Right lung (tissue), 5 donors: ENCODE results near the gene RUBCN. TPM values are rescaled to one million over a fixed set of nuclear protein-coding genes. Genes with fewer than 3 reads are reported as not detected.
"Not testable (repeated sequence)": the region's sequence is repeated elsewhere in the genome, so short reads cannot be mapped to it uniquely, and the experiment has no call there.

ENCODE experiments used
- DNase-seq, 2 donors: peaks; one replicate each; pipeline ENCODE4 v3.0.0-alpha.2; 2013
- polyA plus RNA-seq, 5 donors: library from polyadenylated mRNA; unstranded; fragments of 120-200 nt; gene quantifications; one replicate each; pipeline versions ENCODE4 v1.2.1 to v1.2.3, GENCODE V29; 2013; ENCODE audit warnings: inconsistent platforms in 1 of 5, low replicate concordance in 1 of 5; ENCODE audit not compliant: insufficient read length in 5 of 5, insufficient read depth in 1 of 5

The RUBCN gene
- polyA plus RNA-seq, 5 donors, result 11.8 to 14.3 (median 13.4) TPM

DNA sequence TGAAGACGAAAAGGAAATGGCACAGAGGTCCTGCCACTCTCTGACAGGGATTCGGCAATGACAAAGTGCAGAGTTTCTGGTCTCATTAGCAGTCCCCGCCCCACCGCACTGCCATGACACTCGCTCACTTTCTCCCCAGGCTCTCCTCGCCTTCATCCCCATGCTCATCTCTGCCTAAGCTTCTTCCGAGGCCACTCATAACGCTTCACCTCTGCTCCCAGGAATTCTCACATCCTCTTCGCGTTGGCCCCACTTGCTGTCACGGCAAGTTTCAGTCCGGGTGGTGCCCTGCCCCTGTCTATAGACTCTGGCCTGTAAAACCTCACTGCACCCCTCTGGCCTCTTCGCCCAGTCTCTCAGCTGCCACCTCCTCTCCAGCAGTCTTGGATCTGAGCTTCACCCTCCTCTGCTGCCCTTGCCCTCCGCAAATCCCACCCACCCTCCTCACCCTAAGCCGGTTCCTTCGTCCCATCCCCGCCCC lies 654 bp downstream of the RUBCN start:
- DNase-seq, result no peak

DNA sequence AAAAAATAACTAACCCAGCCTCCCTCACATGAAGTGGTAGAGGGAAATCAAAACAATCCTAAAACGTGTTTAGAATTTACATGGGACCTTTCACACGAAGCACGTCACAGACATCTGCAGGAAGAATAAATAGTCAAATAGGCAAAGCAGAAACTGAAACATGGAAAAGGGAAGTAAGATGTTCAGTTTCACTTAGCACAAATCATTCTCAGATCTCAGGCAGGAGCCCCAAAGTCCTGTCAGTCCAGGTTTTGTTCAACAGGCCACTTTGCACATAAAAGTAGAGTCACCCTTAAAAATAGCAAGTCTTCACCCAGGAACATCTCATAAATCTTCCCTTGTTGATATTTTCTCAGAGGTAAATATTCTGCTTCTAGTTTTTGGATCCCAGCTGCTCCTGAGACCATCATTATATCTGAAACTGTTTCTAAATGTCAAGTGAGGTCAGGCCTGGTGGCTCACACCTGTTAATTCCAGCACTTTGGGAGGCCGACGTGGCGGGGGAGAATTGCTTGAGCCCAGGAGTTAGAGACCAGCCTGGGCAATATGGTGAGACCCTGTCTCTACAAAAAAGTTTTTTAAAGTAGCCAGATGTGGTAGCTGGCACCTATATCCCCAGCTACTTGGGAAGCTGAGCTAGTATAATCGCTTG lies 1.9 kb downstream of the RUBCN start:
- no peak for DNase-seq

DNA sequence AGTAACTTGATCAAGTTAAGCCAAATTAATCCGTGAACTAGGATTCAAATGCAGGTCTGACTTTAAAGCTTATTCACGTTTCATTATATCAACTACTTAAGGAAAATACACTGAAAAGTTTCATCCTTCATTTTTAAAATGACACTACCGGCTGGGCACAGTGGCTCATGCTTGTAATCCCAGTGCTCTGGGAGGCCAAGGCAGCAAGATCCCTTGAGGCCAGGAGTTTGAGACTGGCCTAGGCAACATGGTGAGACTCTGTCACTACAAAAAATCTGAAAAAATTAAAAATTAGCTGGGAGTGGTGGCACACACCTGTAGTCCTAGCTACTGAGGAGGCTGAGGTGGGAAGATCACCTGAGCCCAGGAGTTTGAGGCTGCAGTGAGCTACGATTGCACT lies 3.7 kb downstream of the RUBCN start:
- DNase-seq, result no peak

DNA sequence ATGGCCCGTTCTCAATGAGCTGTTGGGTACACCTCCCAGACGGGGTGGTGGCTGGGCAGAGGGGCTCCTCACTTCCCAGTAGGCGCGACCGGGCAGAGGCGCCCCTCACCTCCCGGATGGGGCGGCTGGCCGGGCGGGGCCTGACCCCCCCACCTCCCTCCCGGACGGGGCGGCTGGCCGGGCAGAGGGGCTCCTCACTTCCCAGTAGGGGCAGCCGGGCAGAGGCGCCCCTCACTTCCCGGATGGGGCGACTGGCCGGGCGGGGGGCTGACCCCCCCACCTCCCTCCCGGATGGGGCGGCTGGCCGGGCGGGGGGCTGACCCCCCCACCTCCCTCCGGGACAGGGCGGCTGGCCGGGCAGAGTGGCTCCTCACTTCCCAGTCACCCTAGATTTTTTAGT lies 5.2 kb downstream of the RUBCN start:
- not testable (repeated sequence) for DNase-seq

DNA sequence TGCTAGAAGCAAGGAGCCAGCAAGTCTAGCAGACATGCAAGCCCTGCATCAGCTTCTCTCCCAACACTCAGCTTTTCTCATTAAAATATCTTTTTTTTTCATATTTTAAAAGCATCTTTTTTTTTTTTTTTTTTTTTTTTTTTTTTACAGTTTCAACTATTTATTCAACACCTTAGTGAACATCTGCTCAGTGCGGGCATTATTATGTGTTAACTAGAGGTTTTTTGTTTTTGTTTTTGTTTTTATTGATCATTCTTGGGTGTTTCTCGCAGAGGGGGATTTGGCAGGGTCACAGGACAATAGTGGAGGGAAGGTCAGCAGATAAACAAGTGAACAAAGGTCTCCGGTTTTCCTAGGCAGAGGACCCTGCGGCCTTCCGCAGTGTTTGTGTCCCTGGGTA lies 5.9 kb downstream of the RUBCN start:
- DNase-seq, result not testable (repeated sequence)

DNA sequence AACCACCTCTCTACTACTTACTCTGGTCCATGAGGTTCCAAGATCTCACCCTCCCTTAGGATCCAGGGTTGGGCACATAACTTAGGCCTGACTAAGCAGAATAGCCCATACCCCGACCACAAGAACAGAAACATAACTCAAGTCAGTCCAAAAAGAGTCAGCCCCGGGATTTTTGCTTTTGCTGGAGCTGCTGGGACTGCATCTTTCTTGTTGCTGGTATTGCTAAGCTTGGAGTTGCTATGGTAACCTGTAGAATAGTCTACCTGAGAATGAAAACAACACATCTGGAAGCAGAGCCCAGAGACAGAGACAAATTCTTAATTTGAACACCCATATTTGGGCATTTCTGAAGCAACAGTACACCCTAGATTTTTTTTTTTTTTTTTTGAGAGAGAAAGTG lies 6.5 kb downstream of the RUBCN start:
- no peak for DNase-seq

DNA sequence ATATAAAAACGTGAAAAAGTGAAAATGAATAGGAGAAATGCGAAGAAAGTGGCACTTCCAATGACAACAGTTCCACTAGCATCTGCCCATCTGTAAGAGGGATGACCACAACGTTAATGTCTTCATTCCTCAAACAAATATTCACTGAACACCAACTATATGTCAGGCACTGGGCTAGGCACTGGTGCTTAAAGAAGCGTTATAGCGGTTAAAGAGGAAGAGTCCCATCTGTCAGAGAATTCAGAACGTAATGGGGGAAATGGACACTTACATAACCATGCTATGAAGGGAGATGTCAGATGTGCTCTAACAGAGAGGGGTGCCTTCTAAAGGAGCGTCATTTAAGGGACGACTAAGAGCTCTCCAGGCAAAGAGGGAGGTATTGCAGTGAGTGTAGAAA lies 8.2 kb downstream of the RUBCN start:
- no peak for DNase-seq

DNA sequence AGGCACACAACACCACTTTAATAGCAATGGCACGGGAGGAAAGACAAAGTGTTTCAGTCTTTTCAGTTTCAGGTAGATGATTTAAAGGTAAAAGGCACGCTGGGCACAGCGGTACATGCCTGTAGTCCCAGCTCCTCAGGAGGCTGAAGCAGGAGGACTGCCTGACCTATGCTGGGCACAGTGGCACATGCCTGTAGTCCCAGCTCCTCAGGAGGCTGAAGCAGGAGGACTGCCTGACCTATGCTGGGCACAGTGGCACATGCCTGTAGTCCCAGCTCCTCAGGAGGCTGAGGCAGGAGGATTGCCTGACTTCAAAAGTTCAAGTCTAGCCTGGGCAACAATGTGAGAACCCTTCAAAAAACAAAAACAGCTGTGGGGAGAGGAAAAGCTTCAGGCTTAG lies 8.8 kb downstream of the RUBCN start:
- not testable (repeated sequence) for DNase-seq

DNA sequence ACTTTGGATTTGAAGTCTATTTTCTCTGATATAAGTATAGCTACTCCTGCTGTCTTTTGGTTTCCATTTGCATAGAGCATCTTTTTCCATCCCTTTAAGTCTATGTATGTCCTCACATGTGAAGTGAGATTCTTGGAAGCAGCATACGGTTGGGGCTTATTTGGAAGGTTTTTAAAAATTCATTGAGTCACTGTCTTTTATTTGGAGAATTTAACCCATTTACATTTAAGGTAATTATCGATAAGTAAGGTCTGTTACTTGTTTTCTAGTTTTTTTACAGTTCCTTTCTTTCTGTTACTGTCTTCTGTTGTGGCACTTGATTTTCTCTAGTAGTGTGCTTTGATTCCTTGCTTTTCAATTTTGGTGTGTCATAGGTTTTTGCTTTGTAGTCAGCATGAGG lies 14.0 kb downstream of the RUBCN start:
- DNase-seq, result no peak

DNA sequence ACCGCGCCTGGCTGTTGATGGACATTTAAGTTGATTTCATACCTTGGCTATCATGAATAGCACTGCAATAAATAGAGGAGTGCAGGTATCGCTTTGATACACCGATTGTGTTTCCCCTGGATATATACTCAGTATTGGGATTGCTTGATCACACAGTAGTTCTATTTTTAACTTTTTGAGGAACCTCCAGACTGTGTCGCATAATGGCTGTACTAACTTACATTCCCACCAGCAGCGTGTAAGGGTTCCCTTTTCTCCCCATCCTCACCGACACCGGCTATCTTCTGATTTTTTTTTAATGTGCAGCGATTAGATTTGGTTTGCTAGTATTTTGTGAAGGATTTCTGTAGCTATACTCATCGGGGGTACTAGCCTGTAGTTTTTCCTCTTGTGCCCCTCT lies 16.0 kb downstream of the RUBCN start:
- DNase-seq, result no peak

DNA sequence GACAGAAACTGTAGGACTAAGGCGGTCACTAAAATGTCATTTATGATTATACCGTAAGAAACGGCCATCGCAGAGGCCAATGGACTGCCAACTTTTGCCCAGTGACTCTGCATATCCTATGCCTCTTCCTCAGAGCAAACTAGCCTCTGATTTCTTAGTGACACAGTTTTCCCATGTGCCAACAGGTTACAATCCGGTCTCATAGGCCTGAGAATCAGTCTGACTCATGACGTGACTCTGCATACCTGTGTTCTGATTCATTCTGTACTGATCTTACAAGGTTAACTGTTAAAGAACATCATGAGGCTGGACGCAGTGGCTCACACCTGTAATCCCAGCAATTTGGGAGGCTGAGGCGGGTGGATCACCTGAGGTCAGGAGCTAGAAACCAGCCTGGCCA lies 17.8 kb downstream of the RUBCN start:
- DNase-seq, result no peak

DNA sequence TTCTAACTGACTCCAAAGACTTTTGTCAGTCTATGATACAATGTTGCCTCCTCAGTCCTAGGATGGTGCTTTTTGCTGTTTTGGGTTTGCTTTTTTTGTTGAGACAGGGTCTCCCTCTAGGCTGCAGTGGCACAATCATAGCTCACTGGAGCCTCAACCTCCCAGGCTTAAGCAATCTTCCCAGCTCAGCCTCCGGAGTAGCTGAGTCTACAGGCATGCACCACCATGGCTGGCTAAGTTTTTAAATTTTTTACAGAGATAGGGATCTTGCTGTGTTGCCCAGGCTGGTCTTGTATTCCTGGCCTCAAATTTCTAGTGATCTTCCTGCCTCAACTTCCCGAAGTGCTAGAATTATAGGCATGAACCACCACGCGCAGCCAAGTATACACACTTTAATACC lies 22.5 kb downstream of the RUBCN start:
- no peak for DNase-seq

DNA sequence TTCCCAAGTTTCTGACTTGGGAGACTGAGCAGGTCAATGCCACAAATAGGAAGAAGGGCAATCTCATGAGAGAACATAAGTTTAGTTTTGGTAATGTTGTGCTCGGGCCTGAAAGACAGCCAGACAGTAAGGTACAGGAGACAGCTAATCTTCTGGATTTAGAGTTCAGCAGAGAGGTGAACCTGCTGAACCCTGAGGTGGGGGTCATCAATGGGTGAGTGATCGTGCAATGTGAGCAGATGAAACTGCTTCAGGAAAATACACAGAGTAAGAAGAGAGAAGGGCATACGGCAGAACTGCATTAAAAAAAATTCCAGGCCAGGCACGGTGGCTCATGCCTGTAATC lies 23.3 kb downstream of the RUBCN start:
- DNase-seq, result no peak

DNA sequence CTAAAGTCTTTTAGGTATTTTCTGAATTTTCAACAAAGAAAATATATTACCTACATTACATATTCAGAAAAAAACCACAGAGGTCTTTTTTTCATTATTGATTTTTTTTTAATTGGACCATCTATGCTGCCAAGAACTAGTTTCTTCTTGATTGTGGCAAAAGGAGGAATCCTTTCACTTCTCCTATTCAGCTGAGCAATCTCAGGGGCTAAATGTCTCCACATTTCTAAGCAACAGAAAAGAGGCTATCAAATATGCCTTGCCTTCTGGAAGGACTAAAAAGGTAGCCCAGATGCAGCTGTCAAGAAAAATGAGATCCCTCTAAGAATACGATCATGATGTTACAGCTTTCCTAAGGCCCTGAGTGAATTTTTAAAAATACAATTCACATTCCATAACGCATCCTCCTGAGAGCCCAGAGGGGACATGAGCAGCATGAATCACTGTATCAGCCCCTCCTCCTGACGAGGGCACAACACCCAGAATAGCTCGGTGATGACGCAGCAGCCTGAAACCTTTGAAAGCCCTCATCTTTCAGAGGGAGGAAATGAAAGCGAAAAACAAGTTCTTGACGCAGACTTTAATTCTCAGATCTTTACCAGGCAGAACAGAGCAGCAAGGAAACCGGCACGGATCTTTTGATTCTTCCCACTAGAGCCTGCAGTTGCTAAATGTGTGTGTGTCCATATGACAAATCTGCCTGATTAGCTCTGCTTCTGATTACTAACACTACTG lies 24.6 kb downstream of the RUBCN start:
- peak; percentile 69 to 73 for DNase-seq

DNA sequence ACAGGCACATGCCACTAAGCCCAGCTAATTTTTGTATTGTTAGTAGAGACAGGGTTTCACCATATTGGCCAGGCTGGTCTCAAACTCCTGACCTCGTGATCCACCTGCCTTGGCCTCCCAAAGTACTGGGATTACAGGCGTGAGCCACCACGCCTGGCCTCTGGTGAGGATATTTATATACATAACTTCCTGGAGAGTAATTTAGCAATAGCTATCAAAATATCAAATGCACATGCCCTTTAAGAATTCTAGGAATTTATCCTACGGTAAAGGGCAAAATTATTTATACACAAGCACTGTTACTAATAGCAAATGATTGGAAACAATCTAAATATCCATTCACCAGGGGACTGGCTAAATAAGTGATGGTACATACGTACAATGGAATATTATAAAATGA lies 25.7 kb downstream of the RUBCN start:
- DNase-seq, result not testable (repeated sequence)

DNA sequence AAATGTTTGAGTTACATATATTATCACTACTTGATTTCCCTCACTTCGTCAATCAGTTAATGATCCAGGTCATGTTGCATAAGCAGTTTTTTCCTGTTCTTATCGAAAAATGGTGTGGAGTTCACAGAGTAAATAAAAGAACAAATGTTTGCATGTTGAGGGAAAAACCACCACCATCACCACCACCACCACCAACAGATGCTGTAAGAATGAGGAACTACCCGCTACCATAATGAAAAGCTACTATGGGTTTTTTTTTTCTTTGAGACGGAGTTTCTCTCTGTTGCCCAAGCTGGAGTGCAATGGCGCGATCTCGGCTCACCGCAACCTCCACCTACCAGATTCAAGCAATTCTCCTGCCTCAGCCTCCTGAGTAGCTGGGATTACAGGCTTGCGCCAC lies 27.6 kb downstream of the RUBCN start:
- DNase-seq, result no peak

DNA sequence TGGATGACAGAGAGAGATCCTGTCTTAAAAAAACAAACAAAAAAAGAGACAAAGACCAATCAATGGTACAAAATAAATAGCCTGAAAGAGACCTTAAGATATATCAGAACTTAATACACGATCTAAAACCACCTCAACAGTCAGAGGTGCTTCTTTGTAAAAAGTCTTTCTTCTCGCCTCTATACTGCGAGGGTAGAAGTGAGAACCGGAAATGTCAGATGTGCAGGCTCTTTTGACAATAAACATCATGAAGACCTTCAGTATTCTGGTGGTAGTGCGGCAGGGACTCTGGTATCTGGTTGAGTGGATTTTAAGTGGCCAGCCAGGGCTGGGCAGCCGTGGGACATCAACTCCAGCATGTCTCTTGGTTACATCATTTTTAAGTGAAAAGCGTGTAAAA lies 30.0 kb downstream of the RUBCN start:
- DNase-seq, result no peak

DNA sequence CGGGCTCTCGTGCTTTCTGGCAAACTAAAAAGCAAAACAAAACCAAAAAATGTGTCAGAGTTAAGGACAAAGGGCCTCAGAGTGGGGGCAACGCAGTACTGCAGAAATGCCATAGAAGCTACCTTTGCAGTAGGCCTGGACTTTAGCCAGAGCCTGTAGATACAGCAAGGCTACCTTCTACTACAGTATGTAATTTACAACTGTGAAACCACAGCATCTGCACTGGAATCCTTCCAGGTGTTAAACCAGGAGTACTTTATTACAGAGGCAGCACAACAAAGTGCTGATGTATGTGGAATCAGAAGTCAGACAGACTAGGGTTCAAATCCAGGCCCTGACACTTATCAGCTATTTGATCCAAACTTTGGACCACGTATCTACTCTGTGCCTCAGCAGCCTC lies 34.9 kb downstream of the RUBCN start:
- no peak for DNase-seq

DNA sequence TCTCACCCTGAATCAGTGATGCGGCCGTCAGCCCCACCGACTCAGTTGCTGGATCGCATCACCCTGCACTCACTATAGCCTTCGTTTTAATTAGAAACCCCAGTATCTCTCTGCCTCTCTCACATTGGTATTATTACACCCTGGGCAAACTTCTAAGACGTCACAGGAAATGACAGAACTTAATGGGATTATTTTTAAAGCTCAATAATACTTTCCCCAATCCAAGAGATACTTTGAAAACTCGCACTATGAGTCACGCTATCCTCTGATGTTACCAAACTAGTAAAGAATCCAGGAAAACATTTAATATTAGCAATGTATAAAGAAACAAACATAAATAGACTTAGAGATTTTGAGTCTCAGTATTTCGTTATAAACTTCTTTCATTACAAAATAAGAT lies 36.6 kb downstream of the RUBCN start:
- DNase-seq, result no peak

DNA sequence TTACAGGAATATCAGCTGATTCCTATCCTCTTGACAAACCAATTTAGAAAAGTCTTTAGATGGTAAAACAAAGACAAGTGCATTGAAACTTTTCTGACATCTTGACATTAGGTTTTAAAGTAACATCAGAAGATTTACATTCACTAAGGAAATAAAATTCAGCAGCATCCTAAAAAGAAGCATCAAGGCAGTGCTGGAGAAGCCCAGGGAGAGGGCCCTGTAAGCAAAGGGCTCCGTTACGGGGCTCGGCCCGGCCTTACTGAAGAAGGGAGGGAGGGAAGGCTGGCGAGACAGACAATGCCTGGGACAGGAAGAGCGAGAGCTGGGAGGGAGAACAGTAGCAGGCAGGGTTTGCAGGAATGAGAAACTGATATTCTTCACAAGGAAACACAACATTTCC lies 39.3 kb downstream of the RUBCN start:
- DNase-seq, result no peak

DNA sequence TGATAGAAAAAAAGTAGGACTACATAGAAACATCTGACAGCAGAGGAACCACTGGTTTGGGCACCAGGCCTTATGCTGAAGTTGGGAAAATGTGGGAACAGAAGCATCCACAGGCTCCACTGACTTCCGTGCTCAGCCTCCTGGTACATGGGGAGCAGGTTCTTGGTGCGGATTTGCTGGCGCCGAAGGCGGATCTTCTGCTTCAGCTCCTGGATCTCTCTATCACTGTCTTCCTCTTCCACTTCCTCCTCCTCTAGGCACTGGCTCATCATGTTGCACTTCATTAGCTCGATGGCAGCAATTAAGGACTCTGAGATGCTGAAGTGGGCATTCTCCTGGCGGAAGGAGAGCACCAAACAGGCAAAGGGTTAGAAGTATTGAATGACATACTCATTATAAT lies 42.5 kb downstream of the RUBCN start:
- no peak for DNase-seq

DNA sequence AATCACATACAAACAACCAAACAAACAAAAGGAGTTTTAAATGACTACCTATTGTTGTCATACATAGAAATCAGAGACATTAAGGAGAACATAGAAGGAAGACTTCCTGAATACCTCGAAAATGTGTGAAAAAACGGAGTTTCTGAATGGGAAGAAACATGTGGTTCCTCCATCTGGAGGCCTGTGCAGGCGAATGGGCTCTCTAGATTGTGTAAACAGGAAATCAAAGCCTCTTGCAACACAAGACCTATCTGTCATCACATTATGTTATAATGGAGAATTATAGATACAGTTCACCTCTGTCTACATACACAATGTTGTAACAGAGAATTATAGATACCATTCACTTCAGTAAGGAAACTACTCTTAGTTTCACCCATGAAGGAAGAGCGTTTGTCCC lies 44.1 kb downstream of the RUBCN start:
- DNase-seq, result no peak

DNA sequence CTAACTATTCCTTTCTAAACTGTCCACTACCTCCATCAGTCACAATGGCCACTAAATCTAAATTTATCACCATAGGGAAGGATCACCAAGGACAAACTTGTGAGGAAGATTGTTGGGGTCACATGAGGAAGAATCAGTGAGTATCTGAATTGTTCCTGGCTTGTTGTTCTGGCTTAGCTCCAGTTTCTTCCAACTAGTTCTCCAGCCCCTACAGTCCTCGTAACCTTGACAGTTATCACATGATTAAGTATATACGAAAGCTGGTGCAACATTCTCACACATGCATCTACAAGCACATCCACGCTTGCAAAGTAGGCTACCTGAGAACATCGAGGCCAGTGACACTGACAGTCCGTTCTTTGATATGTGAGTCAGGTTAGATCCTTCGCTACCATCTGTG lies 46.0 kb downstream of the RUBCN start:
- no peak for DNase-seq

DNA sequence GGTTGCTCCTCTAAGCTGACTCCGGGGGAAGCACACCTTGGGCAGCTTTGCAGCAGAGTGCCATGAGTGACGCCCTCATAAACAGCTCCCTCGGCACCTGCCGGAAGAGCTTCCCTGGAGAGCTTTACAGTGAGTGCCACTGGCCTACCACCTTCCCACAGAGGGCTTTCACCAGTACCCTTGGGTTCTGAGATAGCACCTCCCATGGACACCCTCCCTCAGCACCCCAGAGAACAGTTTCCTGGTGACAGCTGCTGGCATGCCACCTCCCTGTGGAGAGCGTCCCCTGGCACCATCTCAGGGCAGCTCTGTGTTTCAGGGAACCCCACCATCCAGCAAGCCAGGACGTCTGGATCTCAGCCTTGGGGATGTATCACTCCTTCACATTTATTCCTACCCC lies 49.1 kb downstream of the RUBCN start:
- DNase-seq, result no peak
